Measurements from ENCODE around the gene RWDD4. TPM values are rescaled to one million over a fixed set of nuclear protein-coding genes. Genes with fewer than 3 reads are reported as not detected.

The RWDD4 gene
- total and polyA plus RNA-seq, 2 experiments from 2014 or later, result 20.6 to 30.3 TPM

DNA sequence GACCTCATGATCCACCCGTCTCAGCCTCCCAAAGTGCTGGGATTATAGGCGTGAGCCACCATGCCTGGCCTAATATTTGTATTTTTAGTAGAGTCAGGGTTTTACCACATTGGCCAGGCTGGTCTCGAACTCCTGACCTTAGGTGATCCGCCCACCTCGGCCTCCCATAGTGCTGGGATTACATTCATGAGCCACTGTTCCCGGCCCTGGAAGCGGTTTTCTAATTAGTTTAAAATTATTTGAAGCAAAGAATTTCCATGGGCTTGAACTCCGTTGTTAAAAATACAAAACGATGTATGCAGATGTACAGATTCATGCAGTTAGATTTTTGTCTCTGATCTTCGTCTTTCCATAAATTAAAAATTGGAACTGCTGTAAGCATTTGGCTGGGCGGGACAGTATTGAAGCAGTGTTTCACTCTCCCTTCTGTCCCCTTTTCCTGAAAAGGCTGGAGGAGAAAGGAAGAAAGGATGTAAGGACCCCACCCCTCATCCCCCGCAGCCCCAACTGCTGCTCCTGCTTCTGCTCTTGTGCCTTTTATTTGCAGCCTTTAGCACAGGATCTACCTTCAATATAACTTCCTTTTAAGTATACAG lies 12.1 kb upstream of the RWDD4 start:
- Histone ChIP-seq H3K9me3 (ENCODE audit: low read depth) (no peaks in the 10 kb centered on the region), H4K20me1 (ENCODE audit: insufficient read depth, poor library complexity, severe bottlenecking) (no peaks in the 10 kb centered on the region), H3K27ac (no peak overlapping the region), H3K79me2 (no peaks in the 10 kb centered on the region), H3K36me3 (replicated peaks; ENCODE audit: insufficient read depth, low read depth) (no peaks in the 10 kb centered on the region), H3K27me3 (no peaks in the 10 kb centered on the region), H3K9me2 (replicated peaks; ENCODE audit: insufficient read depth) (no peaks in the 10 kb centered on the region), H3K4me1 (ENCODE audit: insufficient read depth) (no peaks in the 10 kb centered on the region), H3K4me2 (no peak overlapping the region), H3K4me3 (no peak overlapping the region), H2AFZ (no peak overlapping the region)
- no peak for DNase-seq (ENCODE audit: low spot score)
- 82% methylated on average over 12 of the region's 12 CpGs for WGBS (ENCODE audit: low lambda C conversion rate, missing lambda C conversion rate)
- TF ChIP-seq, protein P1, sequence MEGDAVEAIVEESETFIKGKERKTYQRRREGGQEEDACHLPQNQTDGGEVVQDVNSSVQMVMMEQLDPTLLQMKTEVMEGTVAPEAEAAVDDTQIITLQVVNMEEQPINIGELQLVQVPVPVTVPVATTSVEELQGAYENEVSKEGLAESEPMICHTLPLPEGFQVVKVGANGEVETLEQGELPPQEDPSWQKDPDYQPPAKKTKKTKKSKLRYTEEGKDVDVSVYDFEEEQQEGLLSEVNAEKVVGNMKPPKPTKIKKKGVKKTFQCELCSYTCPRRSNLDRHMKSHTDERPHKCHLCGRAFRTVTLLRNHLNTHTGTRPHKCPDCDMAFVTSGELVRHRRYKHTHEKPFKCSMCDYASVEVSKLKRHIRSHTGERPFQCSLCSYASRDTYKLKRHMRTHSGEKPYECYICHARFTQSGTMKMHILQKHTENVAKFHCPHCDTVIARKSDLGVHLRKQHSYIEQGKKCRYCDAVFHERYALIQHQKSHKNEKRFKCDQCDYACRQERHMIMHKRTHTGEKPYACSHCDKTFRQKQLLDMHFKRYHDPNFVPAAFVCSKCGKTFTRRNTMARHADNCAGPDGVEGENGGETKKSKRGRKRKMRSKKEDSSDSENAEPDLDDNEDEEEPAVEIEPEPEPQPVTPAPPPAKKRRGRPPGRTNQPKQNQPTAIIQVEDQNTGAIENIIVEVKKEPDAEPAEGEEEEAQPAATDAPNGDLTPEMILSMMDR (IDR thresholded peaks at IDR 0.05; ENCODE audit: poor library complexity), result no peak
- TF ChIP-seq EZH2 (IDR thresholded peaks at IDR 0.05; ENCODE audit: borderline replicate concordance), result no peak
- no peak for TF ChIP-seq EZH2phosphoT487 (IDR thresholded peaks at IDR 0.05; ENCODE audit: low read depth, severe bottlenecking, unreplicated experiment)

DNA sequence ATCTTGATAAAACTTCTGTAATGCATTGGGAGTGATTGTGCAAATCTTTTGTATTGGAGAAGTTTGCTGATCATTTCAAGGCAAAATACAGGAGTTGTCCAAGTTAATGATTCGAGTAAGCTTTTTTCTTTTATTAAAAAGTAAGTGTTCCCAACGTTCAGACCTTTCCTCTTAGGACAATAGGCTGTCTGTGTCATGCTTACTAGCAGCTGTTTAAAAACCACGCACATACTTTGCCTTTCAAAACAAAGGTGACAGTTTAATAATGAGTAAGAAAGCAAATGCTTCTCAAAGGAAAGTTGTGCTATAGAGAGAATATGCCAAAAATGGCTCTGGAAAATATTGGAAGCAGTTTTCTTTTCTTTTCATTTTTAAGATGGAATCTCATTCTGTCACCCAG lies 11.3 kb upstream of the RWDD4 start:
- Histone ChIP-seq H4K20me1 (ENCODE audit: insufficient read depth, poor library complexity, severe bottlenecking) (no peaks in the 10 kb centered on the region), H3K4me3 (no peak overlapping the region), H3K27ac (no peak overlapping the region), H3K27me3 (no peaks in the 10 kb centered on the region), H3K79me2 (no peaks in the 10 kb centered on the region), H3K4me1 (ENCODE audit: insufficient read depth) (no peaks in the 10 kb centered on the region), H3K4me2 (no peak overlapping the region), H3K9me3 (ENCODE audit: low read depth) (no peaks in the 10 kb centered on the region), H2AFZ (no peak overlapping the region), H3K36me3 (replicated peaks; ENCODE audit: insufficient read depth, low read depth) (no peaks in the 10 kb centered on the region), H3K9me2 (replicated peaks; ENCODE audit: insufficient read depth) (no peaks in the 10 kb centered on the region)
- TF ChIP-seq, protein P1 (IDR thresholded peaks at IDR 0.05; ENCODE audit: poor library complexity), result no peak
- no peak for TF ChIP-seq EZH2phosphoT487 (IDR thresholded peaks at IDR 0.05; ENCODE audit: low read depth, severe bottlenecking, unreplicated experiment)
- no peak for TF ChIP-seq EZH2 (IDR thresholded peaks at IDR 0.05; ENCODE audit: borderline replicate concordance)
- WGBS (ENCODE audit: low lambda C conversion rate, missing lambda C conversion rate), result 83% methylated on average over 3 of the region's 3 CpGs
- DNase-seq (ENCODE audit: low spot score), result no peak

DNA sequence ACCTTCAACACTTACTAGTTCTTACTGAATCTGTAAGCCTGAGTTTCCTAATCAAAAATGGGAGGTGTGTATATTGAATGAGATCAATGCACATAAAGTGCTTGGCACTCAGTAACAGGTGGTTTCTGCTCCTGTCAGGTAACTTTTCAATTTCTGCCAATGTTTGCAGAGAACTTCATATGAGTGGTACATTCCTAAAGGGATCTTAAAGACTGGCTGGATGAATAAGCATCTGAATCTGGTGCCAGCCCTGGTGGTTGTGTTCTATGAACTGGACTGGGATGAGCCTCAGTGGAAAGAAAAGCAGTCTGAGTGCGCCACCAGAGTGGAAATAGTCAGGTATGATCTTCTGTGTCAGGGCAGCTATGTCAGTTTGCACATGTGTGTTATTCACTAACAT lies 7.1 kb upstream of the RWDD4 start:
- peaks cover 26% of the 10 kb centered on the region for H3K79me2 ChIP-seq
- DNase-seq (ENCODE audit: low spot score), result no peak
- H3K4me2 ChIP-seq, result no peak overlapping the region
- no peaks in the 10 kb centered on the region for H3K36me3 ChIP-seq (replicated peaks; ENCODE audit: insufficient read depth, low read depth)
- H3K27me3 ChIP-seq, result no peaks in the 10 kb centered on the region
- no peaks in the 10 kb centered on the region for H3K4me1 ChIP-seq (ENCODE audit: insufficient read depth)
- WGBS (ENCODE audit: low lambda C conversion rate, missing lambda C conversion rate), result 100% methylated on average over 1 of the region's 1 CpG
- no peak overlapping the region for H2AFZ ChIP-seq
- TF ChIP-seq, protein P1 (IDR thresholded peaks at IDR 0.05; ENCODE audit: poor library complexity), result no peak
- TF ChIP-seq EZH2 (IDR thresholded peaks at IDR 0.05; ENCODE audit: borderline replicate concordance), result no peak
- TF ChIP-seq EZH2phosphoT487 (IDR thresholded peaks at IDR 0.05; ENCODE audit: low read depth, severe bottlenecking, unreplicated experiment), result no peak
- H3K9me3 ChIP-seq (ENCODE audit: low read depth), result no peaks in the 10 kb centered on the region
- no peak overlapping the region for H3K4me3 ChIP-seq
- H3K27ac ChIP-seq, result no peak overlapping the region
- H3K9me2 ChIP-seq (replicated peaks; ENCODE audit: insufficient read depth), result no peaks in the 10 kb centered on the region
- no peaks in the 10 kb centered on the region for H4K20me1 ChIP-seq (ENCODE audit: insufficient read depth, poor library complexity, severe bottlenecking)
